Neural cell (in vitro differentiated cells): ENCODE data around the gene ETV3L.
"Not testable (repeated sequence)": the region's sequence is repeated elsewhere in the genome, so short reads cannot be mapped to it uniquely, and the experiment has no call there.

Experiments used
- EZH2 ChIP-seq: fragments of 200-600, 300-800 bp; shearing (Covaris generic), sonication (generic); IDR thresholded peaks from 2 replicates; pipeline ENCODE4 v1.6.1; 2014; ENCODE audit warnings: antibody characterized with exemption, low read length, borderline replicate concordance, mild to moderate bottlenecking; ENCODE audit not compliant: insufficient read depth, poor library complexity, severe bottlenecking
- POLR2AphosphoS5 ChIP-seq: IDR thresholded peaks from 2 replicates; pipeline ENCODE4 v1.6.1; 2012
- TF ChIP-seq, protein P1 (sequence below): fragments of 450-650 bp; IDR thresholded peaks from 2 replicates; pipeline ENCODE4 v1.5.1; 2014; ENCODE audit warnings: antibody characterized with exemption, mild to moderate bottlenecking, moderate library complexity; ENCODE audit not compliant: poor library complexity, severe bottlenecking
- TF ChIP-seq, protein P2 (sequence below): IDR thresholded peaks from 2 replicates; pipeline ENCODE4 v1.6.1; 2012; ENCODE audit warnings: borderline replicate concordance

DNA sequence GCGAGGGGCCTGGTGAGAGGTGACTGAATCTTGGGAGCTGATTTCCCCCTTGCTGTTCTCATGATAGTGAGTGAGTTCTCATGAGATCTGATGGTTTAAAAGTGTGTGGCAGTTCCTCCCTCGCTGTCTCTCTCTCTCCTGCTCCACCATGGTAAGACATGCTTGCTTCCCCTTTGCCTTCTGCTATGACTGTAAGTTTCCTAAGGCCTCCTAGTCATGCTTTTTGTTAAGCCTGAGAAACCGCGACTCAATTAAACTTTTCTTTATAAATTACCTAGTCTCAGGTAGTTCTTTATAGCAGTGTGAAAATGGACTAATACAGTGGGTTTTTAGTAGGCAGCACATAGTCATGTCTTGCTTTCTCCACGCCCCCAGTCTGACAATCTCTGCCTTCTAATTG is 43.9 kb downstream of the ETV3L start:
- TF ChIP-seq, protein P1, sequence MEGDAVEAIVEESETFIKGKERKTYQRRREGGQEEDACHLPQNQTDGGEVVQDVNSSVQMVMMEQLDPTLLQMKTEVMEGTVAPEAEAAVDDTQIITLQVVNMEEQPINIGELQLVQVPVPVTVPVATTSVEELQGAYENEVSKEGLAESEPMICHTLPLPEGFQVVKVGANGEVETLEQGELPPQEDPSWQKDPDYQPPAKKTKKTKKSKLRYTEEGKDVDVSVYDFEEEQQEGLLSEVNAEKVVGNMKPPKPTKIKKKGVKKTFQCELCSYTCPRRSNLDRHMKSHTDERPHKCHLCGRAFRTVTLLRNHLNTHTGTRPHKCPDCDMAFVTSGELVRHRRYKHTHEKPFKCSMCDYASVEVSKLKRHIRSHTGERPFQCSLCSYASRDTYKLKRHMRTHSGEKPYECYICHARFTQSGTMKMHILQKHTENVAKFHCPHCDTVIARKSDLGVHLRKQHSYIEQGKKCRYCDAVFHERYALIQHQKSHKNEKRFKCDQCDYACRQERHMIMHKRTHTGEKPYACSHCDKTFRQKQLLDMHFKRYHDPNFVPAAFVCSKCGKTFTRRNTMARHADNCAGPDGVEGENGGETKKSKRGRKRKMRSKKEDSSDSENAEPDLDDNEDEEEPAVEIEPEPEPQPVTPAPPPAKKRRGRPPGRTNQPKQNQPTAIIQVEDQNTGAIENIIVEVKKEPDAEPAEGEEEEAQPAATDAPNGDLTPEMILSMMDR = not testable (repeated sequence)
- not testable (repeated sequence) for TF ChIP-seq EZH2, POLR2AphosphoS5
- TF ChIP-seq, protein P2, sequence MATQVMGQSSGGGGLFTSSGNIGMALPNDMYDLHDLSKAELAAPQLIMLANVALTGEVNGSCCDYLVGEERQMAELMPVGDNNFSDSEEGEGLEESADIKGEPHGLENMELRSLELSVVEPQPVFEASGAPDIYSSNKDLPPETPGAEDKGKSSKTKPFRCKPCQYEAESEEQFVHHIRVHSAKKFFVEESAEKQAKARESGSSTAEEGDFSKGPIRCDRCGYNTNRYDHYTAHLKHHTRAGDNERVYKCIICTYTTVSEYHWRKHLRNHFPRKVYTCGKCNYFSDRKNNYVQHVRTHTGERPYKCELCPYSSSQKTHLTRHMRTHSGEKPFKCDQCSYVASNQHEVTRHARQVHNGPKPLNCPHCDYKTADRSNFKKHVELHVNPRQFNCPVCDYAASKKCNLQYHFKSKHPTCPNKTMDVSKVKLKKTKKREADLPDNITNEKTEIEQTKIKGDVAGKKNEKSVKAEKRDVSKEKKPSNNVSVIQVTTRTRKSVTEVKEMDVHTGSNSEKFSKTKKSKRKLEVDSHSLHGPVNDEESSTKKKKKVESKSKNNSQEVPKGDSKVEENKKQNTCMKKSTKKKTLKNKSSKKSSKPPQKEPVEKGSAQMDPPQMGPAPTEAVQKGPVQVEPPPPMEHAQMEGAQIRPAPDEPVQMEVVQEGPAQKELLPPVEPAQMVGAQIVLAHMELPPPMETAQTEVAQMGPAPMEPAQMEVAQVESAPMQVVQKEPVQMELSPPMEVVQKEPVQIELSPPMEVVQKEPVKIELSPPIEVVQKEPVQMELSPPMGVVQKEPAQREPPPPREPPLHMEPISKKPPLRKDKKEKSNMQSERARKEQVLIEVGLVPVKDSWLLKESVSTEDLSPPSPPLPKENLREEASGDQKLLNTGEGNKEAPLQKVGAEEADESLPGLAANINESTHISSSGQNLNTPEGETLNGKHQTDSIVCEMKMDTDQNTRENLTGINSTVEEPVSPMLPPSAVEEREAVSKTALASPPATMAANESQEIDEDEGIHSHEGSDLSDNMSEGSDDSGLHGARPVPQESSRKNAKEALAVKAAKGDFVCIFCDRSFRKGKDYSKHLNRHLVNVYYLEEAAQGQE = not testable (repeated sequence)
